ENCODE results near the gene GRB14.

- no peak for TF ChIP-seq CTCF (IDR thresholded peaks at IDR 0.05)
- no peak for TF ChIP-seq POLR2AphosphoS5 (IDR thresholded peaks at IDR 0.05; ENCODE audit: insufficient read depth in 1 of 2, low read depth in 1 of 2)
These were observed 21.8 kb upstream of the GRB14 start for GRCh38 chr2:164642946-164643555.

Data from vagina (tissue), 2 donors.